CD8-positive, alpha-beta memory T cell (primary cell): ENCODE results near the gene TBK1. TPM values are rescaled to one million over a fixed set of nuclear protein-coding genes. Genes with fewer than 3 reads are reported as not detected.

ENCODE experiments used
- CTCF ChIA-PET: fragments of 350-600 bp; sonication (Branson Sonifier 250); formaldehyde crosslinking; loops from one replicate; lab custom pipeline; 2021; ENCODE audit warnings: antibody characterized with exemption; lab: Charles Lee
- POLR2A ChIA-PET: fragments of 350-600 bp; sonication (Branson Sonifier 250); formaldehyde crosslinking; loops from one replicate; lab custom pipeline; 2021; ENCODE audit warnings: antibody characterized with exemption; lab: Charles Lee
- DNase-seq, 5 donors: peaks; one replicate each; pipeline versions ENCODE4 v3.0.0 to v3.0.0-alpha.2; 2020 to 2022; ENCODE audit warnings: mixed read lengths in 1 of 5
- H3K27ac ChIP-seq: one replicate; pipeline ENCODE4 v1.7.0; 2013; ENCODE audit warnings: low read depth, mild to moderate bottlenecking, low read length, moderate library complexity
- H3K27me3 ChIP-seq: 2 replicates; pipeline ENCODE4 v1.7.0; 2013; ENCODE audit warnings: low read length, mild to moderate bottlenecking; ENCODE audit not compliant: insufficient read depth, poor library complexity, severe bottlenecking
- H3K36me3 ChIP-seq: 2 replicates; pipeline ENCODE4 v1.7.0; 2013; ENCODE audit warnings: mild to moderate bottlenecking, low read length, moderate library complexity; ENCODE audit not compliant: insufficient read depth
- H3K4me1 ChIP-seq: 2 replicates; pipeline ENCODE4 v1.7.0; 2013; ENCODE audit warnings: mild to moderate bottlenecking, low read length, moderate library complexity; ENCODE audit not compliant: insufficient read depth
- H3K4me3 ChIP-seq: 2 replicates; pipeline ENCODE4 v1.7.0; 2013; ENCODE audit warnings: mild to moderate bottlenecking, low read length
- H3K9me3 ChIP-seq: 2 replicates; pipeline ENCODE4 v1.7.0; 2013; ENCODE audit warnings: mild to moderate bottlenecking, low read length
- H3K27ac Mint-ChIP-seq, 8 donors: one replicate each; pipeline ENCODE4 v1.8.0; 2020 to 2021; ENCODE audit warnings: mixed read lengths in 8 of 8, mild to moderate bottlenecking in 6 of 8, inconsistent platforms in 3 of 8, moderate library complexity in 3 of 8
- H3K27me3 Mint-ChIP-seq, 2 donors: one replicate each; pipeline ENCODE4 v1.8.0; 2020 to 2021; ENCODE audit warnings: mixed read lengths in 2 of 2, mild to moderate bottlenecking in 1 of 2, moderate library complexity in 1 of 2
- H3K36me3 Mint-ChIP-seq, 3 donors: one replicate each; pipeline ENCODE4 v1.8.0; 2020 to 2021; ENCODE audit warnings: mixed read lengths in 3 of 3, inconsistent platforms in 1 of 3, mild to moderate bottlenecking in 1 of 3
- H3K4me1 Mint-ChIP-seq, 3 donors: one replicate each; pipeline ENCODE4 v1.8.0; 2020 to 2021; ENCODE audit warnings: mixed read lengths in 3 of 3, inconsistent platforms in 1 of 3, mild to moderate bottlenecking in 1 of 3
- H3K4me3 Mint-ChIP-seq, 7 donors: one replicate each; pipeline ENCODE4 v1.8.0; 2020 to 2021; ENCODE audit warnings: mixed read lengths in 7 of 7, mild to moderate bottlenecking in 6 of 7, moderate library complexity in 4 of 7, inconsistent platforms in 2 of 7
- H3K9me3 Mint-ChIP-seq, 5 donors: one replicate each; pipeline ENCODE4 v1.8.0; 2020 to 2022; ENCODE audit warnings: mixed read lengths in 5 of 5, mild to moderate bottlenecking in 3 of 5, moderate library complexity in 2 of 5, inconsistent platforms in 1 of 5
- polyA plus RNA-seq: library from polyadenylated mRNA; unstranded; fragments of 300-500 nt; fragmentation: Illumina TruSeq; gene quantifications from one replicate; pipeline ENCODE4 v1.2.3, GENCODE V29; 2021
- total RNA-seq, 2 experiments: library from RNA; stranded (reverse); gene quantifications; one replicate each; pipeline ENCODE4 v1.2.3, GENCODE V29; 2021

TBK1 gene
- total and polyA plus RNA-seq, 3 experiments from 2014 or later: 25.9 to 27.6 (median 26.8) TPM

- POLR2A ChIA-PET: no interaction called here
- H3K4me3 Mint-ChIP-seq: no peak overlapping the region
- H3K27me3 Mint-ChIP-seq: no peaks in the 10 kb centered on the region
- Histone ChIP-seq H3K4me1 (no peaks in the 10 kb centered on the region), H3K9me3 (no peaks in the 10 kb centered on the region), H3K4me3 (no peak overlapping the region), H3K36me3 (no peaks in the 10 kb centered on the region), H3K27ac (no peak overlapping the region), H3K27me3 (no peaks in the 10 kb centered on the region)
- peak overlapping the region in 1 of 8 donors; percentile 2 for H3K27ac Mint-ChIP-seq
- DNase-seq: no peak
- CTCF ChIA-PET: no interaction called here
- H3K36me3 Mint-ChIP-seq: peaks cover 10 to 55% (median 15%) of the 10 kb centered on the region in 3 donors
- no peaks in the 10 kb centered on the region for H3K9me3 Mint-ChIP-seq
- peaks cover under 1 to 1% (median under 1%) of the 10 kb centered on the region in 3 donors for H3K4me1 Mint-ChIP-seq
These were observed 48.5 kb downstream of the TBK1 start for GRCh38 chr12:64500394-64500793.

DNA sequence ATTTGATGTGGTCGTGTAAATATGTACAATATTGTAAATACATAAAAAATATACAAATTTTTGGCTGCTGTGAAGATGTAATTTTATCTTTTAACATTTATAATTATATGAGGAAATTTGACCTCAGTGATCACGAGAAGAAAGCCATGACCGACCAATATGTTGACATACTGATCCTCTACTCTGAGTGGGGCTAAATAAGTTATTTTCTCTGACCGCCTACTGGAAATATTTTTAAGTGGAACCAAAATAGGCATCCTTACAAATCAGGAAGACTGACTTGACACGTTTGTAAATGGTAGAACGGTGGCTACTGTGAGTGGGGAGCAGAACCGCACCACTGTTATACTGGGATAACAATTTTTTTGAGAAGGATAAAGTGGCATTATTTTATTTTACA, 49.6 kb downstream of the TBK1 start:
- Mint-ChIP-seq H3K27me3 (no peaks in the 10 kb centered on the region), H3K4me3 (no peak overlapping the region), H3K4me1 (no peaks in the 10 kb centered on the region), H3K27ac (no peak overlapping the region), H3K9me3 (no peaks in the 10 kb centered on the region), H3K36me3 (peaks cover 10 to 49% (median 14%) of the 10 kb centered on the region in 3 donors)
- Histone ChIP-seq H3K27ac (no peak overlapping the region), H3K27me3 (no peaks in the 10 kb centered on the region), H3K36me3 (no peaks in the 10 kb centered on the region), H3K9me3 (no peaks in the 10 kb centered on the region), H3K4me3 (no peak overlapping the region), H3K4me1 (no peaks in the 10 kb centered on the region)
- ChIA-PET POLR2A (no interaction called here), CTCF (no interaction called here)
- DNase-seq: no peak

DNA sequence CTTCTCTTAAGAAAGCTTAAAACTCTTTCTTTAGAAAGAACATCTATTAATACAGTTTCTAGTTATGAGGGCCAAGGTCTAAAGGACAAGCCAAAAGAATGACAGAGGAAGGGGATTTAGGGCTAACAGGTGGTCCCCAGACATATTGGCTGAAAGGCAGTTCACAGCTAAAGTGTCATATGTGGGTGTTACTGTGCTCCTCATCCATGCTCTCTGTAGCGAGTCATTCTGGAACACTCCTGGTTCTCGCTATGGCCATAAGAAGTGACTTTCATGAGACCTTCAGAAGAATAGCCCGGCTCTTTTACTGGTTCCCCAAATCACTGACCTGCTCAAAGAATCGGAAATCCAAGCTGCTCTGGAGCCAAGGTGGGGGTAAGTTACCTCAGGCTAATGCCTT, 55.0 kb downstream of the TBK1 start:
- H3K27ac Mint-ChIP-seq: no peak overlapping the region
- peaks cover 0 to 3% (median 0%) of the 10 kb centered on the region in 3 donors for H3K36me3 Mint-ChIP-seq
- no peaks in the 10 kb centered on the region for H3K4me1 Mint-ChIP-seq
- H3K9me3 ChIP-seq: no peaks in the 10 kb centered on the region
- ChIA-PET POLR2A (no interaction called here), CTCF (no interaction called here)
- DNase-seq: no peak
- H3K27me3 ChIP-seq: no peaks in the 10 kb centered on the region
- no peak overlapping the region for H3K27ac ChIP-seq
- H3K4me3 ChIP-seq: no peak overlapping the region
- H3K27me3 Mint-ChIP-seq: no peaks in the 10 kb centered on the region
- H3K4me3 Mint-ChIP-seq: no peak overlapping the region
- no peaks in the 10 kb centered on the region for H3K36me3 ChIP-seq
- no peaks in the 10 kb centered on the region for H3K4me1 ChIP-seq
- H3K9me3 Mint-ChIP-seq: no peaks in the 10 kb centered on the region

- H3K27me3 Mint-ChIP-seq: peaks cover 3 to 7% of the 10 kb centered on the region in 2 donors
- no peak for DNase-seq
- no peaks in the 10 kb centered on the region for H3K9me3 Mint-ChIP-seq
- H3K36me3 Mint-ChIP-seq: no peaks in the 10 kb centered on the region
- ChIA-PET POLR2A (no interaction called here), CTCF (no interaction called here)
- Histone ChIP-seq H3K4me1 (no peaks in the 10 kb centered on the region), H3K9me3 (no peaks in the 10 kb centered on the region), H3K27me3 (no peaks in the 10 kb centered on the region), H3K36me3 (no peaks in the 10 kb centered on the region), H3K27ac (no peak overlapping the region), H3K4me3 (no peak overlapping the region)
- H3K27ac Mint-ChIP-seq: no peak overlapping the region
- H3K4me3 Mint-ChIP-seq: no peak overlapping the region
- no peaks in the 10 kb centered on the region for H3K4me1 Mint-ChIP-seq
These were observed 58.7 kb downstream of the TBK1 start for GRCh38 chr12:64510667-64511066.

DNA sequence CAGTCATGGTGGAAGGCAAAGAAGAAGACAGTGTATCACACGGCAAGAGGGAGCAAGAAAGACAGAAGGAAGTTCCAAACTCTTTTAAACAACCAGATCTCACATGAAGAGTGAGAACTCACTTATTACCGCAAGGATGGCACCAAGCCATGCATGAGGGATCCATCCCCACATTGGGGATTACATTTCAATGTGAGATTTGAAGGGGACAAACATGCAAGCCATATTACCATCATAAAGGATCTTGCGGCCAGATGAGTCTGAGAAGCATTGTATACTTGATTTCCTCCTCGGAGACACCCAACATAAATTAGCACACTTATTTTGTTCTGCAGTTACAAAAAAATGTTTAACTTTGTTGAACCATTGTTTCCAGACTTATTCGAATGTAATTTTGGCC, 66.5 kb downstream of the TBK1 start:
- no peak overlapping the region for H3K27ac Mint-ChIP-seq
- POLR2A ChIA-PET: no interaction called here
- Histone ChIP-seq H3K4me3 (no peak overlapping the region), H3K27me3 (no peaks in the 10 kb centered on the region), H3K27ac (no peak overlapping the region), H3K4me1 (no peaks in the 10 kb centered on the region), H3K36me3 (no peaks in the 10 kb centered on the region), H3K9me3 (no peaks in the 10 kb centered on the region)
- no peaks in the 10 kb centered on the region for H3K4me1 Mint-ChIP-seq
- H3K9me3 Mint-ChIP-seq: no peaks in the 10 kb centered on the region
- CTCF ChIA-PET: no interaction called here
- peaks cover 3 to 15% of the 10 kb centered on the region in 2 donors for H3K27me3 Mint-ChIP-seq
- H3K4me3 Mint-ChIP-seq: no peak overlapping the region
- no peaks in the 10 kb centered on the region for H3K36me3 Mint-ChIP-seq
- no peak for DNase-seq

DNA sequence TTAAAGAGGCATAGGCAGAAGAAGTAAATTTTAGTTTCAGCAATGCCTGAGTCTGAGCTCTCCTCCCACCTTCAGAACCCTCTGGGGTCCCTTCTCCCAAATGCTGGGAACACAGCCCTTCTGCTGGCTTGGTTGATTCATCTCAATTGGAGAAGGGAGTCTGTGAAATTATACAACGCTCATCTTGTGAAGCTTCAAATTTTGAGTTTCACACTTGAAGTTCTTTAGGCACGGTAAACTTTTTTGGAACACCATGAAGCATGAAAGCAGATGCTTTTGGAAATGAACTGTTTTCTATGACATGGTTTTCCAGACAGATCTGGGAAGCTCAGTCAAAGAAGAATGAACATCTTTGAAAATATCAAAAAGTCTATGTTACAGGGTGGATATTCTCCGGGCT, 69.9 kb downstream of the TBK1 start:
- POLR2A ChIA-PET: no interaction called here
- H3K36me3 Mint-ChIP-seq: peaks cover 0 to 5% (median 0%) of the 10 kb centered on the region in 3 donors
- DNase-seq: no peak
- H3K4me3 ChIP-seq: no peak overlapping the region
- no peak overlapping the region for H3K4me3 Mint-ChIP-seq
- H3K4me1 ChIP-seq: no peaks in the 10 kb centered on the region
- no peaks in the 10 kb centered on the region for H3K9me3 ChIP-seq
- H3K27me3 Mint-ChIP-seq: peaks cover 4 to 21% of the 10 kb centered on the region in 2 donors
- H3K27me3 ChIP-seq: no peaks in the 10 kb centered on the region
- CTCF ChIA-PET: no interaction called here
- H3K4me1 Mint-ChIP-seq: no peaks in the 10 kb centered on the region
- no peak overlapping the region for H3K27ac ChIP-seq
- no peaks in the 10 kb centered on the region for H3K36me3 ChIP-seq
- no peaks in the 10 kb centered on the region for H3K9me3 Mint-ChIP-seq
- H3K27ac Mint-ChIP-seq: no peak overlapping the region

DNA sequence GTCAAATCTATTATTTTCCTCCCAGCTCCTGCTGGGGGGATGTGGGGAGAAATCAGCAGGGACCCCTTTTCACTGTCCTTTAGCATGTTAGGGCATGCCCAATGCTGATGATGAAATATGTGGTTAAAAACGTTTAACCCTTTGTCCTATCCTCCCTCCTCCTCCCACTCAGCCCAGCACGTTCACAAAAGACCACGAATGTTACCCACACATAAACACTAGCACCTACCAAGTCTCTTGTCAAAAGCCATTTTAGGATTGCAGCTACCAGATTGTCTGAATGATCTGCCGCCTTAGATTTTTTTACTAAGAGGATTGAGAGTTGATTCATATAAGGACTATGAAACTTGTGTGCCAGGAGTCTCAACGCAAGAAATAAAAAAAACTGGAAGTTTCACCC, 70.4 kb downstream of the TBK1 start:
- Histone ChIP-seq H3K4me1 (no peaks in the 10 kb centered on the region), H3K27ac (no peak overlapping the region), H3K36me3 (no peaks in the 10 kb centered on the region), H3K4me3 (no peak overlapping the region), H3K9me3 (no peaks in the 10 kb centered on the region), H3K27me3 (no peaks in the 10 kb centered on the region)
- Mint-ChIP-seq H3K4me1 (no peaks in the 10 kb centered on the region), H3K4me3 (no peak overlapping the region), H3K27me3 (peaks cover 4 to 21% of the 10 kb centered on the region in 2 donors), H3K9me3 (no peaks in the 10 kb centered on the region), H3K36me3 (peaks cover 0 to 5% (median 0%) of the 10 kb centered on the region in 3 donors), H3K27ac (no peak overlapping the region)
- DNase-seq: no peak
- ChIA-PET CTCF (no interaction called here), POLR2A (no interaction called here)

DNA sequence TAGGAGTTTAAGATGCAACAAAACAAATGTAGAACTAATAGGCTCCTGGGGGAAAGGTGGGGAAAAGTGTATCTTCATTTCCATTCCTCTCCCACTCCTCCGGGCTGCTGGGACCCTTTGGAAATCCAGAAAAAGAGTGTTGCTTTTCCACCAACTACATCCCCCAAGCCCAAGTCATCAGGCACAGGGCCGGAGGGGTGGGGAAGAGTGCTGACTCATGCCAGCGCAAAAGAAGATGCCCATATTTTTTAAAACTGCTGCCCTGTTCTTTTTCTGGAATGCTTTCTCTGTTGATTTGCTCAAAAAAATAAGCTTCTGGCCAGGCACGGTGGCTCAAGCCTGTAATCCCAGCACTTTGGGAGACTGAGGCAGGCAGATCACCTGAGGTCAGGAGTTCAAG, 70.9 kb downstream of the TBK1 start:
- H3K9me3 ChIP-seq: no peaks in the 10 kb centered on the region
- no peak for DNase-seq
- ChIA-PET POLR2A (no interaction called here), CTCF (interaction anchor here (0.7 kb wide), 1 partner anchor 174 kb away, joined by 3 read pairs; no protein-coding TSS in a partner anchor)
- no peaks in the 10 kb centered on the region for H3K9me3 Mint-ChIP-seq
- no peaks in the 10 kb centered on the region for H3K4me1 Mint-ChIP-seq
- no peak overlapping the region for H3K27ac ChIP-seq
- no peaks in the 10 kb centered on the region for H3K36me3 ChIP-seq
- peaks cover 0 to 5% (median 0%) of the 10 kb centered on the region in 3 donors for H3K36me3 Mint-ChIP-seq
- H3K4me3 ChIP-seq: no peak overlapping the region
- H3K27ac Mint-ChIP-seq: no peak overlapping the region
- H3K27me3 Mint-ChIP-seq: peaks cover 4 to 21% of the 10 kb centered on the region in 2 donors
- H3K4me3 Mint-ChIP-seq: no peak overlapping the region
- H3K27me3 ChIP-seq: no peaks in the 10 kb centered on the region
- no peaks in the 10 kb centered on the region for H3K4me1 ChIP-seq
